Activated CD4-positive, alpha-beta T cell treated with anti-CD3 and anti-CD28 coated beads, Interleukin-2, amount 10 ng/mL, durations not matched to agents 24 days and 14 days (primary cell): ENCODE measurements around the gene SNX9. TPM values are rescaled to one million over a fixed set of nuclear protein-coding genes. Genes with fewer than 3 reads are reported as not detected.
A peak's percentile ranks its signal among the peaks of the same experiment; 100 is the strongest.
"Not testable (repeated sequence)": the region's sequence is repeated elsewhere in the genome, so short reads cannot be mapped to it uniquely, and the experiment has no call there.

Experiments used
- DNase-seq: peaks from one replicate; pipeline ENCODE4 v3.0.0; 2022
- H3K27ac Mint-ChIP-seq: one replicate; pipeline ENCODE4 v1.8.0; 2022; ENCODE audit warnings: mild to moderate bottlenecking, mixed read lengths
- H3K27me3 Mint-ChIP-seq: one replicate; pipeline ENCODE4 v1.8.0; 2022; ENCODE audit warnings: mixed read lengths
- H3K36me3 Mint-ChIP-seq: one replicate; pipeline ENCODE4 v1.8.0; 2022; ENCODE audit warnings: low read depth, mild to moderate bottlenecking, mixed read lengths
- H3K4me1 Mint-ChIP-seq: one replicate; pipeline ENCODE4 v1.8.0; 2021; ENCODE audit warnings: mixed read lengths
- H3K4me3 Mint-ChIP-seq: one replicate; pipeline ENCODE4 v1.8.0; 2022; ENCODE audit warnings: mild to moderate bottlenecking, moderate library complexity, mixed read lengths
- H3K9me3 Mint-ChIP-seq: one replicate; pipeline ENCODE4 v1.8.0; 2021; ENCODE audit warnings: mixed read lengths
- intact Hi-C: fragments of 100-400 bp; cut with micrococcal nuclease; formaldehyde crosslinking; loops from one replicate; pipeline ENCODE4 v1.15.1; 2023
- total RNA-seq: library from RNA; stranded (reverse); gene quantifications from 2 replicates; pipeline ENCODE4 v1.2.3, GENCODE V29; 2022

Gene SNX9
- total RNA-seq, 1 donor from 2014 or later, result 34.0 TPM

- Mint-ChIP-seq H3K36me3 (peaks cover 53% of the 10 kb centered on the region), H3K4me1 (peaks cover 42% of the 10 kb centered on the region), H3K27me3 (peaks cover 2% of the 10 kb centered on the region), H3K9me3 (peaks cover 9% of the 10 kb centered on the region), H3K27ac (no peak overlapping the region), H3K4me3 (no peak overlapping the region)
- intact Hi-C loops, result loop anchor here (5.0 kb wide), 2 partner anchors 56 to 116 kb away; no protein-coding TSS in a partner anchor
- peak; percentile 17 for DNase-seq
Observed at GRCh38 chr6:157831018-157831369, 7.9 kb downstream of the SNX9 start.

GRCh38 chr6:157831424-157832249 is 8.6 kb downstream of the SNX9 start:
- Mint-ChIP-seq H3K36me3 (peaks cover 58% of the 10 kb centered on the region), H3K27ac (peak overlapping the region; percentile 75), H3K4me1 (peaks cover 42% of the 10 kb centered on the region), H3K9me3 (peaks cover 9% of the 10 kb centered on the region), H3K4me3 (peak overlapping the region; percentile 59), H3K27me3 (peaks cover 2% of the 10 kb centered on the region)
- intact Hi-C loops, result loop anchor here (2.0 to 5.0 kb wide), 4 partner anchors 15 to 116 kb away; no protein-coding TSS in a partner anchor
- peak; percentile 47 for DNase-seq

GRCh38 chr6:157832250-157832967 is 9.4 kb downstream of the SNX9 start:
- intact Hi-C loops, result loop anchor here (2.0 to 5.0 kb wide), 4 partner anchors 14 to 115 kb away; no protein-coding TSS in a partner anchor
- H3K4me1 Mint-ChIP-seq, result peaks cover 42% of the 10 kb centered on the region
- DNase-seq, result peak; percentile 47
- no peak overlapping the region for H3K4me3 Mint-ChIP-seq
- H3K36me3 Mint-ChIP-seq, result peaks cover 58% of the 10 kb centered on the region
- peaks cover 2% of the 10 kb centered on the region for H3K27me3 Mint-ChIP-seq
- H3K9me3 Mint-ChIP-seq, result peaks cover 9% of the 10 kb centered on the region
- peak overlapping the region; percentile 28 for H3K27ac Mint-ChIP-seq

GRCh38 chr6:157834549-157834948 is 11.5 kb downstream of the SNX9 start:
- H3K36me3 Mint-ChIP-seq, result peaks cover 50% of the 10 kb centered on the region
- peak overlapping the region; percentile 28 for H3K27ac Mint-ChIP-seq

GRCh38 chr6:157838718-157839430 is 15.8 kb downstream of the SNX9 start:
- intact Hi-C loops, result no loop called here
- Mint-ChIP-seq H3K27me3 (peaks cover 2% of the 10 kb centered on the region), H3K36me3 (peaks cover 18% of the 10 kb centered on the region)

More at GRCh38 chr6:157834549-157834948, 11.5 kb downstream of the SNX9 start:
- Mint-ChIP-seq H3K9me3 (peaks cover 9% of the 10 kb centered on the region), H3K27me3 (peaks cover 2% of the 10 kb centered on the region), H3K4me1 (peaks cover 36% of the 10 kb centered on the region), H3K4me3 (peak overlapping the region; percentile 31)
- DNase-seq, result no peak
- intact Hi-C loops, result loop anchor here (5.0 kb wide), 2 partner anchors 53 to 113 kb away; no protein-coding TSS in a partner anchor

GRCh38 chr6:157839606-157840005 is 16.6 kb downstream of the SNX9 start:
- Mint-ChIP-seq H3K4me3 (no peak overlapping the region), H3K27ac (no peak overlapping the region), H3K27me3 (peaks cover under 1% of the 10 kb centered on the region), H3K4me1 (peaks cover 17% of the 10 kb centered on the region), H3K36me3 (peaks cover 15% of the 10 kb centered on the region), H3K9me3 (no peaks in the 10 kb centered on the region)
- intact Hi-C loops, result no loop called here
- no peak for DNase-seq

More at GRCh38 chr6:157838718-157839430, 15.8 kb downstream of the SNX9 start:
- no peak overlapping the region for H3K27ac Mint-ChIP-seq
- H3K4me1 Mint-ChIP-seq, result peaks cover 19% of the 10 kb centered on the region
- DNase-seq, result no peak
- no peak overlapping the region for H3K4me3 Mint-ChIP-seq
- no peaks in the 10 kb centered on the region for H3K9me3 Mint-ChIP-seq

GRCh38 chr6:157840261-157840660 is 17.2 kb downstream of the SNX9 start:
- H3K36me3 Mint-ChIP-seq, result peaks cover 12% of the 10 kb centered on the region
- no peak overlapping the region for H3K27ac Mint-ChIP-seq
- H3K4me3 Mint-ChIP-seq, result no peak overlapping the region
- DNase-seq, result no peak
- intact Hi-C loops, result no loop called here
- no peaks in the 10 kb centered on the region for H3K9me3 Mint-ChIP-seq
- H3K27me3 Mint-ChIP-seq, result no peaks in the 10 kb centered on the region
- peaks cover 18% of the 10 kb centered on the region for H3K4me1 Mint-ChIP-seq

- Mint-ChIP-seq H3K4me3 (no peak overlapping the region), H3K9me3 (no peaks in the 10 kb centered on the region), H3K27me3 (no peaks in the 10 kb centered on the region), H3K4me1 (peaks cover 21% of the 10 kb centered on the region), H3K36me3 (peaks cover 9% of the 10 kb centered on the region), H3K27ac (no peak overlapping the region)
- no peak for DNase-seq
- intact Hi-C loops, result no loop called here
Observed at GRCh38 chr6:157840776-157841175, 17.7 kb downstream of the SNX9 start.

GRCh38 chr6:157841211-157841840 is 18.3 kb downstream of the SNX9 start:
- H3K27me3 Mint-ChIP-seq, result no peaks in the 10 kb centered on the region
- H3K9me3 Mint-ChIP-seq, result no peaks in the 10 kb centered on the region
- peaks cover 27% of the 10 kb centered on the region for H3K4me1 Mint-ChIP-seq
- no peak overlapping the region for H3K4me3 Mint-ChIP-seq
- intact Hi-C loops, result no loop called here
- peaks cover 6% of the 10 kb centered on the region for H3K36me3 Mint-ChIP-seq
- no peak overlapping the region for H3K27ac Mint-ChIP-seq
- DNase-seq, result no peak

- no peak for DNase-seq
- Mint-ChIP-seq H3K9me3 (no peaks in the 10 kb centered on the region), H3K4me1 (peaks cover 29% of the 10 kb centered on the region), H3K27ac (no peak overlapping the region), H3K27me3 (no peaks in the 10 kb centered on the region), H3K4me3 (no peak overlapping the region), H3K36me3 (peaks cover 4% of the 10 kb centered on the region)
- intact Hi-C loops, result no loop called here
Observed at GRCh38 chr6:157842212-157842611, 19.2 kb downstream of the SNX9 start.

- not testable (repeated sequence) for H3K4me3 Mint-ChIP-seq, DNase-seq, H3K36me3 Mint-ChIP-seq, H3K9me3 Mint-ChIP-seq, H3K27me3 Mint-ChIP-seq, H3K27ac Mint-ChIP-seq
- H3K4me1 Mint-ChIP-seq, result peaks cover 41% of the 10 kb centered on the region
- intact Hi-C loops, result loop anchor here (2.0 kb wide), 1 partner anchor 17 kb away; no protein-coding TSS in a partner anchor
Observed at GRCh38 chr6:157844196-157844595, 21.1 kb downstream of the SNX9 start.

GRCh38 chr6:157845493-157846259 is 22.6 kb downstream of the SNX9 start:
- H3K4me3 Mint-ChIP-seq, result peak overlapping the region; percentile 7
- peaks cover 46% of the 10 kb centered on the region for H3K4me1 Mint-ChIP-seq
- no peaks in the 10 kb centered on the region for H3K27me3 Mint-ChIP-seq
- H3K9me3 Mint-ChIP-seq, result no peaks in the 10 kb centered on the region
- intact Hi-C loops, result loop anchor here (2.0 kb wide), 2 partner anchors 13 to 15 kb away; no protein-coding TSS in a partner anchor
- no peak for DNase-seq
- peaks cover 13% of the 10 kb centered on the region for H3K36me3 Mint-ChIP-seq
- H3K27ac Mint-ChIP-seq, result no peak overlapping the region
